Endothelial cell of umbilical vein (primary cell): ENCODE results near the gene ATP10A. TPM values are rescaled to one million over a fixed set of nuclear protein-coding genes. Genes with fewer than 3 reads are reported as not detected.

Source experiments
- BruUV-seq: library from RNA; stranded (reverse); fragments of 400-500 nt; replicated peaks from 2 replicates; lab custom pipeline; 2021; lab: Mats Ljungman, UMichigan
- CTCF ChIA-PET: fragments of 300-600, 350-600 bp; sonication (Branson Sonifier 250); formaldehyde crosslinking; loops from one replicate; lab custom pipeline; 2021; ENCODE audit warnings: antibody characterized with exemption, inconsistent platforms; lab: Charles Lee
- POLR2A ChIA-PET: fragments of 300-600, 350-600 bp; sonication (Branson Sonifier 250); formaldehyde crosslinking; loops from one replicate; lab custom pipeline; 2021; ENCODE audit warnings: antibody characterized with exemption, inconsistent platforms; lab: Charles Lee
- DNase-seq: peaks from one replicate; pipeline ENCODE4 v3.0.0-alpha.2; 2011; ENCODE audit warnings: low read depth, low spot score
- FAIRE-seq: peaks from 2 replicates; lab custom pipeline; 2011; peaks lifted over from hg19 to GRCh38; lab: Jason Lieb, UNC
- H2AFZ ChIP-seq: 2 replicates; pipeline ENCODE4 v1.6.0; 2012; ENCODE audit warnings: low read depth, low read length, control low read depth, inconsistent platforms
- H3K27ac ChIP-seq: 2 replicates; pipeline ENCODE4 v1.5.1; 2011; ENCODE audit warnings: low read depth, mild to moderate bottlenecking, control low read depth, low read length, moderate library complexity; ENCODE audit not compliant: insufficient read depth
- H3K27me3 ChIP-seq, 2 experiments: 2 replicates each; pipeline versions ENCODE4 v1.6.0 to v1.6.1; 2011; ENCODE audit warnings: low read length in 2 of 2, mixed read lengths in 1 of 2; ENCODE audit not compliant: control insufficient read depth in 2 of 2, insufficient read depth in 2 of 2
- H3K36me3 ChIP-seq, 2 experiments: 2 replicates in 1 of 2; 3 replicates in 1 of 2; pipeline ENCODE4 v1.5.1; 2011; ENCODE audit warnings: low read length in 2 of 2, mild to moderate bottlenecking in 1 of 2, moderate library complexity in 1 of 2; ENCODE audit not compliant: control insufficient read depth in 2 of 2, insufficient read depth in 2 of 2; ENCODE audit errors: extremely low read depth in 1 of 2
- H3K4me1 ChIP-seq: 3 replicates; pipeline ENCODE4 v1.5.1; 2011; ENCODE audit warnings: mild to moderate bottlenecking, low read length; ENCODE audit not compliant: control insufficient read depth, insufficient read depth; ENCODE audit errors: extremely low read depth
- H3K4me2 ChIP-seq: 2 replicates; pipeline ENCODE4 v1.6.1; 2011; ENCODE audit warnings: low read length, control low read depth, mixed read lengths; ENCODE audit not compliant: insufficient read depth
- H3K4me3 ChIP-seq, 3 experiments: fragments of 200-600 bp in 1 of 3; sonication (generic), shearing (Covaris generic) in 1 of 3; replicated peaks in 1 of 3; 2 replicates each; pipeline ENCODE4 v1.5.1; 2011 to 2016; ENCODE audit warnings: control low read depth in 3 of 3, low read length in 3 of 3, mild to moderate bottlenecking in 2 of 3, inconsistent platforms in 1 of 3, low read depth in 1 of 3, moderate library complexity in 1 of 3; ENCODE audit not compliant: insufficient read depth in 1 of 3
- H3K79me2 ChIP-seq: 2 replicates; pipeline ENCODE4 v1.6.0; 2012; ENCODE audit warnings: low read length, inconsistent platforms; ENCODE audit not compliant: control insufficient read depth, insufficient read depth
- H3K9ac ChIP-seq: replicated peaks from 2 replicates; pipeline ENCODE3; 2011; ENCODE audit warnings: low read length, control low read depth; ENCODE audit not compliant: insufficient read depth; ENCODE audit errors: extremely low read depth
- H3K9me1 ChIP-seq: replicated peaks from 3 replicates; pipeline ENCODE4 v1.6.0; 2011; ENCODE audit warnings: mild to moderate bottlenecking, low read length; ENCODE audit not compliant: control insufficient read depth, insufficient read depth; ENCODE audit errors: extremely low read depth
- H3K9me3 ChIP-seq: replicated peaks from 2 replicates; pipeline ENCODE4 v1.5.1; 2012; ENCODE audit warnings: low read length, inconsistent platforms; ENCODE audit not compliant: control insufficient read depth, insufficient read depth
- H4K20me1 ChIP-seq: replicated peaks from 2 replicates; pipeline ENCODE3; 2011; ENCODE audit warnings: mild to moderate bottlenecking, low read length; ENCODE audit not compliant: control insufficient read depth, insufficient read depth; ENCODE audit errors: extremely low read depth
- CTCF ChIP-seq, 2 donors: IDR thresholded peaks; 1 replicate in 1 of 2; 2 replicates in 1 of 2; pipeline ENCODE4 v1.5.1; 2011; ENCODE audit warnings: low read length in 2 of 2, mild to moderate bottlenecking in 2 of 2, moderate library complexity in 2 of 2, control low read depth in 1 of 2, inconsistent platforms in 1 of 2, low read depth in 1 of 2; ENCODE audit not compliant: insufficient read depth in 1 of 2; ENCODE audit errors: extremely low read depth in 1 of 2
- EZH2 ChIP-seq: IDR thresholded peaks from 2 replicates; pipeline ENCODE4 v1.6.1; 2012; ENCODE audit warnings: borderline replicate concordance, low read depth, mild to moderate bottlenecking, moderate library complexity, low read length, inconsistent platforms; ENCODE audit not compliant: severe bottlenecking
- FOS ChIP-seq: IDR thresholded peaks from 2 replicates; pipeline ENCODE4 v1.6.1; 2011; ENCODE audit warnings: mild to moderate bottlenecking, low read length, moderate library complexity, borderline replicate concordance; ENCODE audit not compliant: insufficient read depth
- GATA2 ChIP-seq: IDR thresholded peaks from 2 replicates; pipeline ENCODE4 v1.7.0; 2011; ENCODE audit warnings: low read depth, mild to moderate bottlenecking, moderate library complexity, mixed read lengths, low read length; ENCODE audit not compliant: insufficient read length, insufficient read depth
- JUN ChIP-seq: IDR thresholded peaks from 2 replicates; pipeline ENCODE4 v1.6.1; 2011; ENCODE audit warnings: borderline replicate concordance, low read depth; ENCODE audit not compliant: insufficient read length, insufficient read depth
- MAX ChIP-seq: IDR thresholded peaks from 2 replicates; pipeline ENCODE4 v1.6.1; 2011; ENCODE audit not compliant: insufficient read depth, insufficient read length
- MYC ChIP-seq: IDR thresholded peaks from one replicate; pipeline ENCODE4 v1.6.1; 2011; ENCODE audit warnings: mild to moderate bottlenecking, low read depth, low read length
- POLR2A ChIP-seq: IDR thresholded peaks from 2 replicates; pipeline ENCODE4 v1.6.1; 2012; ENCODE audit warnings: low read depth, mild to moderate bottlenecking, control low read depth, low read length
- POLR2AphosphoS5 ChIP-seq: IDR thresholded peaks from 2 replicates; pipeline ENCODE4 v1.6.1; 2012; ENCODE audit warnings: low read depth, mild to moderate bottlenecking, control low read depth, low read length, moderate library complexity; ENCODE audit not compliant: insufficient read depth
- dilution Hi-C: fragments of 300-500 bp; cut with MboI; formaldehyde crosslinking; loops from one replicate; pipeline ENCODE4 v1.15.0; 2019; ENCODE audit warnings: low sequenced_read_pairs; ENCODE audit not compliant: extremely low pct_ligation_motif_present
- intact Hi-C: fragments of 100-400 bp; cut with micrococcal nuclease; formaldehyde crosslinking; loops from one replicate; pipeline ENCODE4 v1.10.0; 2022
- polyA plus RNA-seq, 4 experiments: library from polyadenylated mRNA; depleted of rRNA in 3 of 4; stranded (reverse) in 3 of 4; unstranded in 1 of 4; fragments of >200 nt; gene quantifications; 2 replicates each; pipeline versions ENCODE4 v1.2.1 to v1.2.3, GENCODE V29; 2011 to 2012; ENCODE audit warnings: missing spikeins in 1 of 4
- total RNA-seq: library from RNA; stranded (reverse); gene quantifications from 2 replicates; pipeline ENCODE4 v1.2.3, GENCODE V29; 2021

Gene ATP10A
- total and polyA plus RNA-seq, 2 donors (not counting 3 experiments of a cell fraction or from before 2014, with no cell fraction given) = not detected

DNA sequence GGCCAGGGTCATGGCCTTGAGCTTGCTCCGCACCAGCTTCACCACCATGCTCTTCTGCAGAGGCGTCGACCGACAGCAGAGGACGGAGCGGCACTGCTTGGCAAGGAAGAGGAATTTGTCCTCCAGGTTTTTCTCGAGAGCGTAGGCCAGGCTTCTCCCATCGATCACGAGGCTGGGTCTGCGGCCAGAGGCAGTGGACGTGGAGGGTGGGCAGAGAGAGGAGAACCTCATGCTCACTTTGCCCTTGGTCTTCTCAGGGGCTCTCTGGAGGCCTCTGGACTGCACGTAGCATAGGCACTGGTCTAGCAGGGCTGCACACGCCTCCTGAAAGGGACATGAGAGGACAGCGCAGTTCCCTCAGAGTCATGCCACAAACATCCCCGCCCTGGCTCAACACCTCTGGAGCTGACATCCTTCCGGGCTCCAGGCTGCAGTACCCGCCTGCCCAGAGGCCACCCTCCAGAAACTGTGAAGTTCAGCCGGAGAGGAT lies 168.3 kb downstream of the ATP10A start:
- Histone ChIP-seq H3K9me3 (peaks cover 12% of the 10 kb centered on the region), H3K4me3 (no peak overlapping the region), H4K20me1 (no peaks in the 10 kb centered on the region), H3K4me1 (no peaks in the 10 kb centered on the region), H3K9me1 (no peaks in the 10 kb centered on the region), H2AFZ (no peak overlapping the region), H3K9ac (no peak overlapping the region), H3K36me3 (no peaks in the 10 kb centered on the region), H3K4me2 (no peak overlapping the region), H3K27me3 (no peaks in the 10 kb centered on the region), H3K79me2 (no peaks in the 10 kb centered on the region), H3K27ac (no peak overlapping the region)
- ChIA-PET POLR2A (no interaction called here), CTCF (interaction anchor here (0.6 kb wide), 1 partner anchor 11 kb away, joined by 3 read pairs; no protein-coding TSS in a partner anchor)
- no peak for DNase-seq
- intact Hi-C loops (no loop called here), dilution Hi-C loops (no loop called here)
- BruUV-seq = no TSS peak
- FAIRE-seq = no peak
- TF ChIP-seq MAX (no peak), JUN (no peak), EZH2 (no peak), POLR2A (no peak), MYC (no peak)

DNA sequence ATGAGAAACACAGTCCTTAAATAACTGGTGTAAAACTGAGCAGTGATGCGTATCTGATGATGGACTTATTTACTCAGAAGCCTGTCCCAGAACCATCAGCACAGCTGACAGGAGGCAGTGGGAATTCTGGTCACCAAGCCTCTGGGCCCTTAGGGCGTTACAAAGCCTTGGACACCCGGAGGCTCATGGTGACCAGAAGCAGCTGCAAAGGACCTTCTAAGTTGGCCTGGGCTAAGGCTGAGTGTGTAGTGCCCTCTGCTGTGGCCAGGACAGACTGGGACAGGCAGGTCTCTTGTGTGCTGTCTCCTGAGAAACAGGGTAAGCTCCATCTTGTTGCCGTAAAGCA lies 168.9 kb downstream of the ATP10A start:
- no peak overlapping the region for H3K4me2 ChIP-seq
- H3K79me2 ChIP-seq = no peaks in the 10 kb centered on the region
- no peaks in the 10 kb centered on the region for H3K9me1 ChIP-seq
- no peak overlapping the region for H2AFZ ChIP-seq
- intact Hi-C loops = no loop called here
- ChIA-PET POLR2A (no interaction called here), CTCF (no interaction called here)
- no peaks in the 10 kb centered on the region for H3K27me3 ChIP-seq
- TF ChIP-seq JUN (no peak), POLR2A (no peak), MAX (no peak), FOS (no peak), POLR2AphosphoS5 (no peak), GATA2 (no peak), CTCF (IDR thresholded peaks at IDR 0.05; ENCODE audit: extremely low read depth in 1 of 2, insufficient read depth in 1 of 2, low read depth in 1 of 2, low read length in 2 of 2) (no peak), MYC (no peak), EZH2 (no peak)
- FAIRE-seq (no peak), DNase-seq (no peak)
- H3K36me3 ChIP-seq = no peaks in the 10 kb centered on the region
- H3K4me3 ChIP-seq = no peak overlapping the region
- no peaks in the 10 kb centered on the region for H3K4me1 ChIP-seq
- H4K20me1 ChIP-seq = no peaks in the 10 kb centered on the region
- no peak overlapping the region for H3K9ac ChIP-seq
- dilution Hi-C loops = no loop called here
- peaks cover 16% of the 10 kb centered on the region for H3K9me3 ChIP-seq
- no peak overlapping the region for H3K27ac ChIP-seq
- BruUV-seq = no TSS peak
